H9 (cell line): ENCODE data around the gene CPT1B. TPM values are rescaled to one million over a fixed set of nuclear protein-coding genes. Genes with fewer than 3 reads are reported as not detected.

Experiments used
- DNase-seq: peaks from one replicate; pipeline ENCODE4 v3.0.0-alpha.2; 2017
- H2AFZ ChIP-seq: one replicate; pipeline ENCODE4 v1.6.1; 2013; ENCODE audit warnings: mild to moderate bottlenecking, low read length, control low read depth, moderate library complexity
- H2AK5ac ChIP-seq: 2 replicates; pipeline ENCODE4 v1.6.1; 2013; ENCODE audit warnings: low read length, control low read depth, mixed read lengths; ENCODE audit not compliant: insufficient read length
- H2BK120ac ChIP-seq: one replicate; pipeline ENCODE4 v1.6.1; 2013; ENCODE audit warnings: low read depth, mild to moderate bottlenecking, low read length, control low read depth, inconsistent platforms; ENCODE audit not compliant: poor library complexity, severe bottlenecking
- H2BK12ac ChIP-seq: 2 replicates; pipeline ENCODE4 v1.6.1; 2013; ENCODE audit warnings: low read length, control low read depth, mixed read lengths, low read depth; ENCODE audit not compliant: insufficient read length
- H2BK15ac ChIP-seq: 2 replicates; pipeline ENCODE4 v1.6.1; 2013; ENCODE audit warnings: low read depth, low read length, control low read depth
- H2BK20ac ChIP-seq: one replicate; pipeline ENCODE4 v1.6.1; 2013; ENCODE audit warnings: low read depth, mild to moderate bottlenecking, low read length, control low read depth, inconsistent platforms; ENCODE audit not compliant: poor library complexity, severe bottlenecking
- H2BK5ac ChIP-seq: 2 replicates; pipeline ENCODE4 v1.6.1; 2013; ENCODE audit warnings: low read length, control low read depth, mixed read lengths; ENCODE audit not compliant: insufficient read length
- H3K14ac ChIP-seq: 2 replicates; pipeline ENCODE4 v1.6.1; 2013; ENCODE audit warnings: low read length, control low read depth; ENCODE audit not compliant: insufficient read depth
- H3K18ac ChIP-seq: 2 replicates; pipeline ENCODE4 v1.6.1; 2013; ENCODE audit warnings: low read depth, mild to moderate bottlenecking, mixed read lengths, low read length, control low read depth; ENCODE audit not compliant: insufficient read length
- H3K23ac ChIP-seq: 2 replicates; pipeline ENCODE4 v1.6.1; 2013; ENCODE audit warnings: low read length, control low read depth, mixed read lengths, low read depth; ENCODE audit not compliant: insufficient read length
- H3K23me2 ChIP-seq: 2 replicates; pipeline ENCODE4 v1.6.1; 2013; ENCODE audit warnings: low read depth, mild to moderate bottlenecking, mixed read lengths, low read length, control low read depth; ENCODE audit not compliant: insufficient read length, poor library complexity, severe bottlenecking
- H3K27ac ChIP-seq: 2 replicates; pipeline ENCODE4 v1.5.1; 2013; ENCODE audit warnings: low read length, control low read depth, mixed read lengths, low read depth; ENCODE audit not compliant: insufficient read length
- H3K27me3 ChIP-seq: 2 replicates; pipeline ENCODE4 v1.6.1; 2013; ENCODE audit warnings: low read length, control low read depth, inconsistent platforms; ENCODE audit not compliant: insufficient read depth
- H3K4ac ChIP-seq: 2 replicates; pipeline ENCODE4 v1.6.1; 2013; ENCODE audit warnings: low read depth, mild to moderate bottlenecking, control low read depth, inconsistent platforms, low read length, moderate library complexity
- H3K4me1 ChIP-seq: 2 replicates; pipeline ENCODE4 v1.6.1; 2013; ENCODE audit warnings: low read length, control low read depth, inconsistent platforms; ENCODE audit not compliant: insufficient read depth
- H3K4me2 ChIP-seq: 2 replicates; pipeline ENCODE4 v1.6.1; 2013; ENCODE audit warnings: low read length, control low read depth, mixed read lengths; ENCODE audit not compliant: insufficient read length, insufficient read depth
- H3K56ac ChIP-seq: 2 replicates; pipeline ENCODE4 v1.6.1; 2013; ENCODE audit warnings: low read depth, mild to moderate bottlenecking, mixed read lengths, low read length, control low read depth; ENCODE audit not compliant: insufficient read length
- H3K79me1 ChIP-seq: 2 replicates; pipeline ENCODE4 v1.6.1; 2013; ENCODE audit warnings: low read depth, mild to moderate bottlenecking, moderate library complexity, low read length, control low read depth, inconsistent platforms; ENCODE audit not compliant: insufficient read depth, poor library complexity, severe bottlenecking
- H3K79me2 ChIP-seq: 2 replicates; pipeline ENCODE4 v1.6.1; 2013; ENCODE audit warnings: low read length, control low read depth, inconsistent platforms; ENCODE audit not compliant: insufficient read depth
- H3K9ac ChIP-seq: 2 replicates; pipeline ENCODE4 v1.6.1; 2013; ENCODE audit warnings: low read length, control low read depth, mixed read lengths; ENCODE audit not compliant: insufficient read length; ENCODE audit errors: extremely low read depth
- H3K9me3 ChIP-seq: one replicate; pipeline ENCODE4 v1.6.1; 2013; ENCODE audit warnings: low read depth, low read length, inconsistent platforms; ENCODE audit not compliant: control insufficient read depth
- H3T11ph ChIP-seq: one replicate; pipeline ENCODE4 v1.6.1; 2013; ENCODE audit warnings: mild to moderate bottlenecking, low read length, control low read depth, inconsistent platforms
- H4K20me1 ChIP-seq: one replicate; pipeline ENCODE4 v1.6.1; 2013; ENCODE audit not compliant: control insufficient read depth, insufficient read length, insufficient read depth
- H4K5ac ChIP-seq: 2 replicates; pipeline ENCODE4 v1.6.1; 2013; ENCODE audit warnings: low read depth, mild to moderate bottlenecking, mixed read lengths, low read length, control low read depth; ENCODE audit not compliant: insufficient read length
- H4K8ac ChIP-seq: replicated peaks from 2 replicates; pipeline ENCODE4 v1.6.1; 2013; ENCODE audit warnings: low read length, control low read depth, mixed read lengths, low read depth; ENCODE audit not compliant: insufficient read length
- H4K91ac ChIP-seq: 2 replicates; pipeline ENCODE4 v1.6.1; 2013; ENCODE audit warnings: low read depth, mild to moderate bottlenecking, moderate library complexity, mixed read lengths, low read length, control low read depth; ENCODE audit not compliant: insufficient read length
- H3K27ac Mint-ChIP-seq, 3 experiments: 2 replicates in 2 of 3; 3 replicates in 1 of 3; pipeline ENCODE4 v1.8.0; 2020 to 2021; ENCODE audit warnings: mixed read lengths in 3 of 3, mild to moderate bottlenecking in 1 of 3, moderate library complexity in 1 of 3
- H3K27me3 Mint-ChIP-seq: 2 replicates; pipeline ENCODE4 v1.8.0; 2021; ENCODE audit warnings: low read depth, mild to moderate bottlenecking, moderate library complexity, mixed read lengths
- H3K36me3 Mint-ChIP-seq, 3 experiments: 2 replicates in 2 of 3; 3 replicates in 1 of 3; pipeline ENCODE4 v1.8.0; 2020 to 2021; ENCODE audit warnings: low read depth in 3 of 3, mixed read lengths in 3 of 3; ENCODE audit not compliant: insufficient read depth in 1 of 3
- H3K4me1 Mint-ChIP-seq, 2 experiments: 2 replicates each; pipeline ENCODE4 v1.8.0; 2020; ENCODE audit warnings: mixed read lengths in 2 of 2
- H3K4me3 Mint-ChIP-seq, 2 experiments: 2 replicates in 1 of 2; 3 replicates in 1 of 2; pipeline ENCODE4 v1.8.0; 2020 to 2021; ENCODE audit warnings: mild to moderate bottlenecking in 2 of 2, mixed read lengths in 2 of 2, moderate library complexity in 1 of 2
- H3K9me3 Mint-ChIP-seq, 2 experiments: 2 replicates in 1 of 2; 3 replicates in 1 of 2; pipeline ENCODE4 v1.8.0; 2020; ENCODE audit warnings: mild to moderate bottlenecking in 2 of 2, mixed read lengths in 2 of 2, moderate library complexity in 1 of 2
- WGBS: extraction: QIAGEN DNeasy Blood & Tissue Kit; methylation state at CpG from one replicate; pipeline ENCODE4 v1.1.7; 2013; ENCODE audit warnings: missing lambda C conversion rate, low lambda C conversion rate, mixed read lengths; ENCODE audit not compliant: insufficient read length; ENCODE audit errors: extremely low coverage; 5-methylcytosine and 5-hydroxymethylcytosine counted together
- total RNA-seq: library from RNA; stranded (reverse); gene quantifications from 2 replicates; pipeline ENCODE4 v1.2.1, GENCODE V29; 2021
- TF ChIP-seq, protein P1 (sequence below): fragments of 200-600 bp; sonication (generic); conservative IDR thresholded peaks from 3 replicates; pipeline ENCODE4 v1.8.0; 2021; ENCODE audit warnings: antibody characterized with exemption, mild to moderate bottlenecking

Gene CPT1B
- total RNA-seq, 1 experiment from 2014 or later = 65.7 TPM

- no peak overlapping the region for H4K5ac ChIP-seq
- no peak overlapping the region for H3K23ac ChIP-seq
- H2BK120ac ChIP-seq = no peak overlapping the region
- H3T11ph ChIP-seq = no peak overlapping the region
- H2BK5ac ChIP-seq = no peak overlapping the region
- no peaks in the 10 kb centered on the region for H3K9me3 ChIP-seq
- no peak overlapping the region for H4K8ac ChIP-seq
- no peak overlapping the region for H3K4me2 ChIP-seq
- Mint-ChIP-seq H3K4me1 (no peaks in the 10 kb centered on the region), H3K27me3 (peaks cover 5% of the 10 kb centered on the region), H3K36me3 (peaks cover 13 to 60% (median 51%) of the 10 kb centered on the region in 3 experiments; a peak in 6 of 7 replicates), H3K27ac (no peak overlapping the region; a peak in 1 of 7 replicates), H3K9me3 (no peaks in the 10 kb centered on the region), H3K4me3 (no peak overlapping the region)
- no peak overlapping the region for H2BK15ac ChIP-seq
- TF ChIP-seq, protein P1, sequence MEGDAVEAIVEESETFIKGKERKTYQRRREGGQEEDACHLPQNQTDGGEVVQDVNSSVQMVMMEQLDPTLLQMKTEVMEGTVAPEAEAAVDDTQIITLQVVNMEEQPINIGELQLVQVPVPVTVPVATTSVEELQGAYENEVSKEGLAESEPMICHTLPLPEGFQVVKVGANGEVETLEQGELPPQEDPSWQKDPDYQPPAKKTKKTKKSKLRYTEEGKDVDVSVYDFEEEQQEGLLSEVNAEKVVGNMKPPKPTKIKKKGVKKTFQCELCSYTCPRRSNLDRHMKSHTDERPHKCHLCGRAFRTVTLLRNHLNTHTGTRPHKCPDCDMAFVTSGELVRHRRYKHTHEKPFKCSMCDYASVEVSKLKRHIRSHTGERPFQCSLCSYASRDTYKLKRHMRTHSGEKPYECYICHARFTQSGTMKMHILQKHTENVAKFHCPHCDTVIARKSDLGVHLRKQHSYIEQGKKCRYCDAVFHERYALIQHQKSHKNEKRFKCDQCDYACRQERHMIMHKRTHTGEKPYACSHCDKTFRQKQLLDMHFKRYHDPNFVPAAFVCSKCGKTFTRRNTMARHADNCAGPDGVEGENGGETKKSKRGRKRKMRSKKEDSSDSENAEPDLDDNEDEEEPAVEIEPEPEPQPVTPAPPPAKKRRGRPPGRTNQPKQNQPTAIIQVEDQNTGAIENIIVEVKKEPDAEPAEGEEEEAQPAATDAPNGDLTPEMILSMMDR = no peak
- H2AFZ ChIP-seq = no peak overlapping the region
- no CpG with 5 or more reads among the region's 8 CpGs for WGBS
- no peak overlapping the region for H2AK5ac ChIP-seq
- H4K91ac ChIP-seq = no peak overlapping the region
- H3K27ac ChIP-seq = no peak overlapping the region
- H3K23me2 ChIP-seq = no peaks in the 10 kb centered on the region
- no peaks in the 10 kb centered on the region for H3K27me3 ChIP-seq
- H4K20me1 ChIP-seq = no peaks in the 10 kb centered on the region
- no peak overlapping the region for H3K14ac ChIP-seq
- no peaks in the 10 kb centered on the region for H3K4me1 ChIP-seq
- H3K56ac ChIP-seq = no peak overlapping the region
- DNase-seq = no peak
- no peaks in the 10 kb centered on the region for H3K79me2 ChIP-seq
- H2BK20ac ChIP-seq = no peak overlapping the region
- no peak overlapping the region for H3K18ac ChIP-seq
- no peak overlapping the region for H3K9ac ChIP-seq
- no peaks in the 10 kb centered on the region for H3K79me1 ChIP-seq
- no peak overlapping the region for H2BK12ac ChIP-seq
- H3K4ac ChIP-seq = no peak overlapping the region
These were observed 9.2 kb downstream of the CPT1B start for GRCh38 chr22:50569041-50569459.
